HEK293T (cell line): ENCODE measurements around the gene MIDN.
"Not testable (repeated sequence)": the region's sequence is repeated elsewhere in the genome, so short reads cannot be mapped to it uniquely, and the experiment has no call there.

Experiments
- CTCF ChIA-PET: fragments of 350-600 bp; formaldehyde crosslinking; extraction: SDS; loops from one replicate; lab custom pipeline; 2021; ENCODE audit warnings: antibody characterized with exemption, inconsistent platforms; lab: Yijun Ruan, JAX
- POLR2A ChIA-PET: fragments of 350-600 bp; formaldehyde crosslinking; extraction: SDS; loops from one replicate; lab custom pipeline; 2020; ENCODE audit warnings: antibody characterized with exemption, inconsistent platforms; lab: Yijun Ruan, JAX
- DNase-seq: peaks from one replicate; pipeline ENCODE4 v3.0.0; 2012; ENCODE audit warnings: mixed read lengths; ENCODE audit errors: extremely low spot score
- BHLHE40 ChIP-seq: fragments of 450-650 bp; IDR thresholded peaks from 2 replicates; pipeline ENCODE4 v1.6.1; 2016; ENCODE audit warnings: mild to moderate bottlenecking, moderate library complexity, borderline replicate concordance
- CTBP1 ChIP-seq: fragments of 450-650 bp; IDR thresholded peaks from 2 replicates; pipeline ENCODE4 v1.6.1; 2016; ENCODE audit warnings: borderline replicate concordance
- ELF4 ChIP-seq: fragments of 450-650 bp; IDR thresholded peaks from 2 replicates; pipeline ENCODE4 v1.6.1; 2017; ENCODE audit warnings: antibody characterized with exemption
- FOXA1 ChIP-seq: fragments of 450-650 bp; IDR thresholded peaks from 2 replicates; pipeline ENCODE4 v1.6.1; 2016; ENCODE audit warnings: mild to moderate bottlenecking
- FOXK2 ChIP-seq: fragments of 450-650 bp; IDR thresholded peaks from 2 replicates; pipeline ENCODE4 v1.6.1; 2016; ENCODE audit warnings: mild to moderate bottlenecking
- FOXM1 ChIP-seq: fragments of 450-650 bp; IDR thresholded peaks from 2 replicates; pipeline ENCODE4 v1.6.1; 2017; ENCODE audit warnings: mild to moderate bottlenecking, borderline replicate concordance
- HDGF ChIP-seq: fragments of 450-650 bp; IDR thresholded peaks from 2 replicates; pipeline ENCODE4 v1.6.1; 2017; ENCODE audit warnings: antibody characterized with exemption, borderline replicate concordance
- L3MBTL2 ChIP-seq: fragments of 450-650 bp; conservative IDR thresholded peaks from 2 replicates; pipeline ENCODE4 v1.6.1; 2016; ENCODE audit warnings: mild to moderate bottlenecking
- LEF1 ChIP-seq: fragments of 450-650 bp; IDR thresholded peaks from 2 replicates; pipeline ENCODE4 v1.6.1; 2017; ENCODE audit warnings: mild to moderate bottlenecking, borderline replicate concordance
- NFRKB ChIP-seq: fragments of 450-650 bp; IDR thresholded peaks from 2 replicates; pipeline ENCODE4 v1.6.1; 2016; ENCODE audit warnings: mild to moderate bottlenecking, moderate library complexity
- SP1 ChIP-seq: fragments of 450-650 bp; IDR thresholded peaks from 2 replicates; pipeline ENCODE4 v1.6.1; 2017
- SUZ12 ChIP-seq: fragments of 450-650 bp; IDR thresholded peaks from 2 replicates; pipeline ENCODE4 v1.6.1; 2016; ENCODE audit warnings: mild to moderate bottlenecking
- TARDBP ChIP-seq: fragments of 450-650 bp; IDR thresholded peaks from 2 replicates; pipeline ENCODE4 v1.6.1; 2016
- ZNF384 ChIP-seq: fragments of 450-650 bp; IDR thresholded peaks from 2 replicates; pipeline ENCODE4 v1.6.1; 2016
- TF ChIP-seq, protein P1 (sequence below): fragments of 450-650 bp; IDR thresholded peaks from 2 replicates; pipeline ENCODE4 v1.6.1; 2016

MIDN gene

GRCh38 chr19:1248139-1248785 lies at the start of gene MIDN:
Gene MIDN (plus strand): TSS chr19:1248583. CDS start chr19:1250297, 1,714 bp downstream.
- DNase-seq = peak; percentile 49
- TF ChIP-seq BHLHE40 (no peak), FOXK2 (no peak), ZNF384 (no peak), ELF4 (no peak), SUZ12 (no peak), CTBP1 (no peak), LEF1 (no peak), SP1 (no peak), TARDBP (no peak), L3MBTL2 (no peak), HDGF (no peak), FOXM1 (no peak)
- TF ChIP-seq, protein P1, sequence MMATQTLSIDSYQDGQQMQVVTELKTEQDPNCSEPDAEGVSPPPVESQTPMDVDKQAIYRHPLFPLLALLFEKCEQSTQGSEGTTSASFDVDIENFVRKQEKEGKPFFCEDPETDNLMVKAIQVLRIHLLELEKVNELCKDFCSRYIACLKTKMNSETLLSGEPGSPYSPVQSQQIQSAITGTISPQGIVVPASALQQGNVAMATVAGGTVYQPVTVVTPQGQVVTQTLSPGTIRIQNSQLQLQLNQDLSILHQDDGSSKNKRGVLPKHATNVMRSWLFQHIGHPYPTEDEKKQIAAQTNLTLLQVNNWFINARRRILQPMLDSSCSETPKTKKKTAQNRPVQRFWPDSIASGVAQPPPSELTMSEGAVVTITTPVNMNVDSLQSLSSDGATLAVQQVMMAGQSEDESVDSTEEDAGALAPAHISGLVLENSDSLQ = no peak
- POLR2A ChIA-PET = interaction anchor here (0.6 to 1.0 kb wide), 3 partner anchors 15 to 21 kb away, joined by 3 to 23 read pairs (median 3); partner anchors contain the start of gene CIRBP
- CTCF ChIA-PET = interaction anchor here (1.0 kb wide), 1 partner anchor 18 kb away, joined by 5 read pairs; no protein-coding TSS in a partner anchor

DNA sequence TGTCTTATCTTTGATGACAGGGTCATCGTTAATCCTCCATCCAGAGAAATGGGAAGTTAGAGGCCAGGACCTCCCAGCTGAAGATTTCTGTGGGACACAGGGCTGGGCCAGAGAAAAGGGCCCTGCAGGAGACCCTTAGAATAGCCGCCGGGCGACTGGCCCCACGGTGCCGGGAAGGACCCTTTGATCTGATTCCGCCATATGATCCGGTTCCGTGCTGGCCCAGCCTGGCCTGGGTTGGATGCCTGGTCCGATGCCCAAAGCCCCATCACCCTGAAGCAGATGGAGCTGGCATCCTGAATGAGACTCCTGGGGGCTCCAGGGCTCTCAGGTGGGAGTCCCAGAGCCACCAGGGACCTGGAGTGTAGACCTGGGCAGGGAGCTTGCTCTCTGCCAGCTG lies 48.9 kb upstream of the MIDN start:
- CTCF ChIA-PET = no interaction called here
- POLR2A ChIA-PET = interaction anchor here (1.4 to 2.7 kb wide), 2 partner anchors 69 to 70 kb away, joined by 4 to 8 read pairs; partner anchors contain the start of gene CIRBP
- DNase-seq = no peak
- no peak for TF ChIP-seq FOXA1
- TF ChIP-seq SP1 = no peak
- no peak for TF ChIP-seq LEF1
- TF ChIP-seq NFRKB = no peak
- TF ChIP-seq L3MBTL2 = no peak
- no peak for TF ChIP-seq TARDBP
- TF ChIP-seq ZNF384 = no peak
- TF ChIP-seq BHLHE40 = no peak
- no peak for TF ChIP-seq HDGF
- TF ChIP-seq FOXM1 = no peak
- TF ChIP-seq FOXK2 = no peak
- no peak for TF ChIP-seq CTBP1
- TF ChIP-seq SUZ12 = no peak
- TF ChIP-seq ELF4 = no peak

GRCh38 chr19:1200614-1201013 lies 47.8 kb upstream of the MIDN start:
- ChIA-PET CTCF (interaction anchor here (1.6 kb wide), 1 partner anchor 87 kb away, joined by 4 read pairs; no protein-coding TSS in a partner anchor), POLR2A (interaction anchor here (1.4 to 2.7 kb wide), 2 partner anchors 68 to 69 kb away, joined by 4 to 8 read pairs; partner anchors contain the start of gene CIRBP)
- DNase-seq = not testable (repeated sequence)

GRCh38 chr19:1205114-1206099 lies 43.0 kb upstream of the MIDN start, which contains the start of gene STK11:
Gene STK11 (plus strand): TSS chr19:1205778. CDS start chr19:1206914, 1,136 bp downstream.
- peak; percentile 98 for DNase-seq
- POLR2A ChIA-PET = interaction anchor here (1.0 to 2.3 kb wide), 2 partner anchors 12 to 64 kb away, joined by 4 to 9 read pairs; partner anchors contain the start of gene CIRBP
- CTCF ChIA-PET = no interaction called here
- no peak for TF ChIP-seq FOXM1
- no peak for TF ChIP-seq ELF4
- no peak for TF ChIP-seq FOXA1
- TF ChIP-seq, protein P1 = peak; percentile 99
- TF ChIP-seq L3MBTL2 = peak; percentile 82
- no peak for TF ChIP-seq TARDBP
- no peak for TF ChIP-seq CTBP1
- no peak for TF ChIP-seq BHLHE40
- TF ChIP-seq SP1 = no peak

- TF ChIP-seq FOXK2 = no peak
- TF ChIP-seq ELF4 = no peak
- TF ChIP-seq BHLHE40 = no peak
- no peak for TF ChIP-seq TARDBP
- TF ChIP-seq HDGF = no peak
- POLR2A ChIA-PET = no interaction called here
- DNase-seq = no peak
- CTCF ChIA-PET = no interaction called here
Observed at GRCh38 chr19:1206150-1206863, 42.1 kb upstream of the MIDN start.
